ENCODE results near the gene URI1.
A peak's percentile ranks its signal among the peaks of the same experiment; 100 is the strongest.
"Not testable (repeated sequence)": the region's sequence is repeated elsewhere in the genome, so short reads cannot be mapped to it uniquely, and the experiment has no call there.

Gene URI1

GRCh38 chr19:29942404-29943261 is 594 bp downstream of the URI1 start:
- peak; percentile 47 for DNase-seq (ENCODE audit: low read depth)

GRCh38 chr19:29943615-29944014 is 1.6 kb downstream of the URI1 start:
- no peak for DNase-seq (ENCODE audit: low read depth)

- DNase-seq (ENCODE audit: low read depth) = no peak
These were observed 2.5 kb downstream of the URI1 start for GRCh38 chr19:29944390-29945012.

- no peak for DNase-seq (ENCODE audit: low read depth)
These were observed 3.0 kb downstream of the URI1 start for GRCh38 chr19:29945017-29945416.

- DNase-seq (ENCODE audit: low read depth) = no peak
These were observed 3.4 kb downstream of the URI1 start for GRCh38 chr19:29945433-29945832.

GRCh38 chr19:29946645-29947044 is 4.6 kb downstream of the URI1 start:
- DNase-seq (ENCODE audit: low read depth) = no peak

GRCh38 chr19:29947871-29948270 is 5.8 kb downstream of the URI1 start:
- DNase-seq (ENCODE audit: low read depth) = no peak

GRCh38 chr19:29948759-29949470 is 6.9 kb downstream of the URI1 start:
- not testable (repeated sequence) for DNase-seq (ENCODE audit: low read depth)

- no peak for DNase-seq (ENCODE audit: low read depth)
These were observed 10.1 kb downstream of the URI1 start for GRCh38 chr19:29952177-29952576.

GRCh38 chr19:29952646-29953045 is 10.6 kb downstream of the URI1 start:
- no peak for DNase-seq (ENCODE audit: low read depth)

GRCh38 chr19:29953352-29954247 is 11.6 kb downstream of the URI1 start:
- DNase-seq (ENCODE audit: low read depth) = no peak

- no peak for DNase-seq (ENCODE audit: low read depth)
These were observed 14.8 kb downstream of the URI1 start for GRCh38 chr19:29956855-29957254.

- DNase-seq (ENCODE audit: low read depth) = no peak
These were observed 19.3 kb downstream of the URI1 start for GRCh38 chr19:29961311-29961710.

- no peak for DNase-seq (ENCODE audit: low read depth)
These were observed 20.8 kb downstream of the URI1 start for GRCh38 chr19:29962793-29963192.

- DNase-seq (ENCODE audit: low read depth) = no peak
These were observed 21.5 kb downstream of the URI1 start for GRCh38 chr19:29963576-29963975.

- no peak for DNase-seq (ENCODE audit: low read depth)
These were observed 22.1 kb downstream of the URI1 start for GRCh38 chr19:29964171-29964570.

- no peak for DNase-seq (ENCODE audit: low read depth)
These were observed 23.5 kb downstream of the URI1 start for GRCh38 chr19:29965492-29965891.

GRCh38 chr19:29966142-29966541 is 24.1 kb downstream of the URI1 start:
- not testable (repeated sequence) for DNase-seq (ENCODE audit: low read depth)

- no peak for DNase-seq (ENCODE audit: low read depth)
These were observed 24.7 kb downstream of the URI1 start for GRCh38 chr19:29966588-29967249.

GRCh38 chr19:29967623-29968022 is 25.6 kb downstream of the URI1 start:
- no peak for DNase-seq (ENCODE audit: low read depth)

GRCh38 chr19:29969891-29970290 is 27.9 kb downstream of the URI1 start:
- no peak for DNase-seq (ENCODE audit: low read depth)

All from activated gamma-delta T cell treated with anti-CD3 and anti-CD28 coated beads, Interleukin-2, amount 50 U/mL, for 16 hours (primary cell).